HCT116 (cell line): ENCODE results near the gene BICD1. TPM values are rescaled to one million over a fixed set of nuclear protein-coding genes. Genes with fewer than 3 reads are reported as not detected.

Experiments
- ATAC-seq: fragments of 200-7000 bp; cut with Tn5 transposase; 2 replicates; pipeline ENCODE4 v1.9.1; 2020; ENCODE audit warnings: mild to moderate bottlenecking, moderate library complexity
- BruUV-seq: library from RNA; stranded (reverse); fragments of 400-500 nt; replicated peaks from 2 replicates; lab custom pipeline; 2021; lab: Mats Ljungman, UMichigan
- CTCF ChIA-PET: fragments of 300-600 bp; sonication (Branson Sonifier 250); formaldehyde crosslinking; loops from one replicate; lab custom pipeline; 2021; ENCODE audit warnings: antibody characterized with exemption; lab: Charles Lee
- POLR2A ChIA-PET: fragments of 300-600, 350-600 bp; sonication (Branson Sonifier 250); formaldehyde crosslinking; loops from one replicate; lab custom pipeline; 2021; ENCODE audit warnings: antibody characterized with exemption; lab: Charles Lee
- RAD21 ChIA-PET, 2 experiments: fragments of 300-600 bp; sonication (Branson Sonifier 250); formaldehyde crosslinking; loops; one replicate each; lab custom pipeline; 2023; ENCODE audit warnings: low total read pairs in 2 of 2; ENCODE audit not compliant: uncharacterized antibody in 2 of 2, unreplicated experiment in 2 of 2, low non-redundant PET in 1 of 2; lab: Charles Lee
- DNase-seq: peaks from one replicate; pipeline ENCODE4 v3.0.0-alpha.2; 2010; ENCODE audit warnings: low read depth, low spot score
- H2AFZ ChIP-seq: fragments of 200-600 bp; shearing (Covaris generic), sonication (generic); 2 replicates; pipeline ENCODE4 v1.6.1; 2017; ENCODE audit warnings: low read depth, mixed run types, mixed read lengths, antibody characterized with exemption, low read length; ENCODE audit not compliant: poor library complexity, severe bottlenecking
- H3K27ac ChIP-seq: 2 replicates; pipeline ENCODE4 v1.5.1; 2012; ENCODE audit warnings: low read depth, low read length
- H3K27me3 ChIP-seq: fragments of 200-600 bp; sonication (generic); 2 replicates; pipeline ENCODE4 v1.6.1; 2016; ENCODE audit warnings: mixed run types, low read length, mixed read lengths; ENCODE audit not compliant: insufficient read depth
- H3K36me3 ChIP-seq, 2 experiments: fragments of 200-500 bp in 1 of 2; fragments of 200-600 bp in 1 of 2; sonication (Bioruptor generic) in 1 of 2; sonication (generic) in 1 of 2; 2 replicates each; pipeline versions ENCODE4 v1.5.1 to v1.6.1; 2014 to 2016; ENCODE audit warnings: low read length in 2 of 2, inconsistent platforms in 1 of 2, mixed read lengths in 1 of 2, mixed run types in 1 of 2; ENCODE audit not compliant: insufficient read depth in 2 of 2, control insufficient read depth in 1 of 2
- H3K4me1 ChIP-seq, 2 experiments: fragments of 200-600 bp in 1 of 2; sonication (generic) in 1 of 2; 2 replicates each; pipeline versions ENCODE4 v1.5.1 to v1.6.1; 2012 to 2017; ENCODE audit warnings: low read length in 2 of 2, inconsistent platforms in 1 of 2, mild to moderate bottlenecking in 1 of 2, mixed read lengths in 1 of 2, mixed run types in 1 of 2, moderate library complexity in 1 of 2; ENCODE audit not compliant: insufficient read depth in 2 of 2, control insufficient read depth in 1 of 2
- H3K4me2 ChIP-seq: fragments of 200-600 bp; sonication (generic); 2 replicates; pipeline ENCODE4 v1.6.1; 2017; ENCODE audit warnings: mixed run types, low read length, mixed read lengths
- H3K4me3 ChIP-seq, 2 experiments: fragments of 200-600 bp in 1 of 2; sonication (generic) in 1 of 2; replicated peaks in 1 of 2; 2 replicates each; pipeline ENCODE4 v1.5.1; 2011 to 2016; ENCODE audit warnings: low read length in 2 of 2, control low read depth in 1 of 2, low read depth in 1 of 2, mild to moderate bottlenecking in 1 of 2, mixed read lengths in 1 of 2, mixed run types in 1 of 2
- H3K79me2 ChIP-seq: fragments of 200-600 bp; sonication (generic); 2 replicates; pipeline ENCODE4 v1.6.1; 2017; ENCODE audit warnings: mild to moderate bottlenecking, mixed run types, low read length, moderate library complexity, mixed read lengths; ENCODE audit not compliant: insufficient read depth
- H3K9ac ChIP-seq: fragments of 200-600 bp; sonication (generic); 2 replicates; pipeline ENCODE4 v1.6.1; 2016; ENCODE audit warnings: low read length, mixed read lengths
- H3K9me2 ChIP-seq: fragments of 200-600 bp; sonication (generic), shearing (Covaris generic); 2 replicates; pipeline ENCODE4 v1.6.1; 2017; ENCODE audit warnings: mixed run types, mild to moderate bottlenecking, moderate library complexity; ENCODE audit not compliant: insufficient read depth
- H3K9me3 ChIP-seq, 2 experiments: fragments of 200-500 bp in 1 of 2; fragments of 200-600 bp in 1 of 2; sonication (Bioruptor generic) in 1 of 2; sonication (generic) in 1 of 2; 2 replicates each; pipeline ENCODE4 v1.6.1; 2014 to 2017; ENCODE audit warnings: low read length in 2 of 2, mixed read lengths in 2 of 2, inconsistent platforms in 1 of 2, low read depth in 1 of 2, mild to moderate bottlenecking in 1 of 2, mixed run types in 1 of 2, moderate library complexity in 1 of 2; ENCODE audit not compliant: control insufficient read depth in 1 of 2, insufficient read depth in 1 of 2
- H4K20me1 ChIP-seq: fragments of 200-600 bp; sonication (generic), shearing (Covaris generic); 2 replicates; pipeline ENCODE4 v1.6.1; 2017; ENCODE audit warnings: mixed run types, mild to moderate bottlenecking, moderate library complexity; ENCODE audit not compliant: insufficient read depth
- ATF3 ChIP-seq: IDR thresholded peaks from 2 replicates; pipeline ENCODE4 v1.6.1; 2012
- CBX3 ChIP-seq: IDR thresholded peaks from 2 replicates; pipeline ENCODE4 v1.6.1; 2012; ENCODE audit warnings: low read depth
- CEBPB ChIP-seq: IDR thresholded peaks from 2 replicates; pipeline ENCODE4 v1.6.1; 2012; ENCODE audit warnings: low read depth
- ELF1 ChIP-seq: IDR thresholded peaks from 2 replicates; pipeline ENCODE4 v1.6.1; 2012; ENCODE audit warnings: low read depth, borderline replicate concordance
- EZH2 ChIP-seq: fragments of 200-600 bp; sonication (generic); IDR thresholded peaks from 2 replicates; pipeline ENCODE4 v1.6.1; 2017; ENCODE audit warnings: antibody characterized with exemption, mixed run types
- JUND ChIP-seq: IDR thresholded peaks from 2 replicates; pipeline ENCODE4 v1.6.1; 2012
- POLR2AphosphoS5 ChIP-seq: IDR thresholded peaks from 2 replicates; pipeline ENCODE4 v1.6.1; 2011; ENCODE audit warnings: mild to moderate bottlenecking, low read depth, low read length, moderate library complexity
- RAD21 ChIP-seq: IDR thresholded peaks from 2 replicates; pipeline ENCODE4 v1.6.1; 2012; ENCODE audit warnings: low read depth, mild to moderate bottlenecking
- REST ChIP-seq: IDR thresholded peaks from 2 replicates; pipeline ENCODE4 v1.6.1; 2012; ENCODE audit warnings: low read depth
- SP1 ChIP-seq: IDR thresholded peaks from 2 replicates; pipeline ENCODE4 v1.6.1; 2012; ENCODE audit warnings: low read depth
- SRF ChIP-seq: IDR thresholded peaks from 2 replicates; pipeline ENCODE4 v1.6.1; 2012; ENCODE audit warnings: low read depth
- TCF7L2 ChIP-seq: IDR thresholded peaks from 2 replicates; pipeline ENCODE4 v1.7.0; 2011; ENCODE audit warnings: borderline replicate concordance, inconsistent platforms; ENCODE audit not compliant: insufficient read depth, insufficient read length; ENCODE audit errors: extremely low read depth
- YY1 ChIP-seq: IDR thresholded peaks from 2 replicates; pipeline ENCODE4 v1.6.1; 2011; ENCODE audit warnings: low read length, low read depth, moderate library complexity, mild to moderate bottlenecking; ENCODE audit not compliant: insufficient replicate concordance; ENCODE audit errors: extremely low read depth
- ZBTB33 ChIP-seq: IDR thresholded peaks from 2 replicates; pipeline ENCODE4 v1.6.1; 2011; ENCODE audit warnings: mild to moderate bottlenecking, low read length, moderate library complexity; ENCODE audit not compliant: insufficient replicate concordance; ENCODE audit errors: extremely low read depth
- ZNF274 ChIP-seq: fragments of 200-500 bp; sonication (Bioruptor generic); IDR thresholded peaks from 2 replicates; pipeline ENCODE4 v1.6.1; 2014; ENCODE audit warnings: mild to moderate bottlenecking, low read depth, low read length, inconsistent platforms
- intact Hi-C: fragments of 100-400 bp; cut with micrococcal nuclease; formaldehyde crosslinking; loops from 2 replicates; pipeline ENCODE4 v1.10.0; 2022
- total RNA-seq: library from RNA; stranded (reverse); gene quantifications from one replicate; pipeline ENCODE4 v1.2.1, GENCODE V29; 2021; ENCODE audit not compliant: unreplicated experiment

Gene BICD1
- total RNA-seq, 1 experiment from 2014 or later: 32.5 TPM

GRCh38 chr12:32176606-32177005, 70.0 kb downstream of the BICD1 start:
- Histone ChIP-seq H3K9me3 (no peaks in the 10 kb centered on the region), H3K9ac (no peak overlapping the region), H3K36me3 (no peaks in the 10 kb centered on the region), H3K4me2 (no peak overlapping the region), H3K4me1 (no peaks in the 10 kb centered on the region), H2AFZ (no peak overlapping the region), H3K9me2 (no peaks in the 10 kb centered on the region), H3K79me2 (peaks cover 3% of the 10 kb centered on the region; the same call in 1 of the 2 replicates), H3K4me3 (no peak overlapping the region), H4K20me1 (no peaks in the 10 kb centered on the region), H3K27me3 (no peaks in the 10 kb centered on the region), H3K27ac (no peak overlapping the region)
- ChIA-PET RAD21 (no interaction called here), POLR2A (no interaction called here), CTCF (no interaction called here)
- intact Hi-C loops: no loop called here
- no peak for ATAC-seq
- BruUV-seq: no TSS peak
- no peak for DNase-seq
- TF ChIP-seq ZBTB33 (no peak), EZH2 (no peak), SP1 (no peak), ATF3 (no peak), RAD21 (no peak)

- CTCF ChIA-PET: no interaction called here
- POLR2A ChIA-PET: no interaction called here
- TF ChIP-seq CEBPB (no peak), POLR2AphosphoS5 (no peak), SRF (no peak), REST (no peak), RAD21 (no peak), EZH2 (no peak), SP1 (no peak), JUND (no peak), CBX3 (no peak), YY1 (no peak), TCF7L2 (no peak), ELF1 (no peak), ZNF274 (no peak)
Observed at GRCh38 chr12:32178341-32179010, 71.8 kb downstream of the BICD1 start.

More at GRCh38 chr12:32178341-32179010, 71.8 kb downstream of the BICD1 start:
- Histone ChIP-seq H3K27me3 (no peaks in the 10 kb centered on the region), H3K9ac (no peak overlapping the region), H3K27ac (no peak overlapping the region), H3K79me2 (peaks cover 3% of the 10 kb centered on the region; the same call in 1 of the 2 replicates), H3K4me1 (no peaks in the 10 kb centered on the region), H4K20me1 (no peaks in the 10 kb centered on the region), H3K9me2 (no peaks in the 10 kb centered on the region), H2AFZ (no peak overlapping the region), H3K9me3 (no peaks in the 10 kb centered on the region), H3K4me2 (no peak overlapping the region), H3K4me3 (no peak overlapping the region), H3K36me3 (no peaks in the 10 kb centered on the region)
- intact Hi-C loops: no loop called here
- DNase-seq (no peak), ATAC-seq (no peak)
- RAD21 ChIA-PET: no interaction called here
- BruUV-seq: no TSS peak
